K562 (cell line): Measurements from ENCODE around the gene ASPA. TPM values are rescaled to one million over a fixed set of nuclear protein-coding genes. Genes with fewer than 3 reads are reported as not detected.

Experiments
- ATAC-seq: fragments of 200-7000 bp; cut with Tn5 transposase; 3 replicates; pipeline ENCODE4 v1.9.1; 2020; ENCODE audit warnings: moderate library complexity
- BruUV-seq: library from RNA; stranded (reverse); fragments of 400-500 nt; replicated peaks from 2 replicates; lab custom pipeline; 2021; lab: Mats Ljungman, UMichigan
- CTCF ChIA-PET: fragments of 300-600 bp; formaldehyde crosslinking; extraction: SDS; loops from one replicate; lab custom pipeline; 2021; ENCODE audit warnings: low intra/inter-chr PET ratio; lab: Yijun Ruan, JAX
- POLR2A ChIA-PET: fragments of 300-600, 350-650 bp; sonication (Branson Sonifier 250); formaldehyde crosslinking; extraction: SDS; loops from one replicate; lab custom pipeline; 2021; ENCODE audit warnings: antibody characterized with exemption, inconsistent platforms; lab: Yijun Ruan, JAX
- DNase-seq, 4 experiments: peaks; one replicate each; pipeline versions ENCODE4 v3.0.0 to v3.0.0-alpha.2; 2011 to 2018; ENCODE audit warnings: low spot score in 3 of 4, mixed read lengths in 3 of 4; ENCODE audit errors: extremely low read depth in 1 of 4
- FAIRE-seq: peaks from 2 replicates; lab custom pipeline; 2011; peaks lifted over from hg19 to GRCh38; lab: Jason Lieb, UNC
- H2AFZ ChIP-seq: 2 replicates; pipeline ENCODE4 v1.6.0; 2011; ENCODE audit warnings: low read depth, low read length, control low read depth, inconsistent platforms
- H3K27ac ChIP-seq: fragments of 200-600 bp; 3 replicates; pipeline ENCODE4 v1.8.0; 2011; ENCODE audit warnings: low read depth, mild to moderate bottlenecking, control low read depth, inconsistent platforms, low read length, moderate library complexity, mixed read lengths; ENCODE audit errors: extremely low read depth
- H3K27me3 ChIP-seq, 2 experiments: fragments of 300-600 bp in 1 of 2; 2 replicates in 1 of 2; 3 replicates in 1 of 2; pipeline versions ENCODE4 v1.6.0 to v1.8.0; 2011; ENCODE audit warnings: inconsistent platforms in 2 of 2, low read length in 2 of 2, mild to moderate bottlenecking in 1 of 2, mixed read lengths in 1 of 2, moderate library complexity in 1 of 2; ENCODE audit not compliant: control insufficient read depth in 2 of 2, insufficient read depth in 2 of 2
- H3K36me3 ChIP-seq: fragments of 300-600 bp; 3 replicates; pipeline ENCODE4 v1.8.0; 2011; ENCODE audit warnings: mild to moderate bottlenecking, low read length, inconsistent platforms; ENCODE audit not compliant: control insufficient read depth, insufficient read depth
- H3K4me1 ChIP-seq, 2 experiments: fragments of 200-600 bp in 1 of 2; replicated peaks in 1 of 2; 2 replicates in 1 of 2; 3 replicates in 1 of 2; pipeline versions ENCODE4 v1.5.1 to v1.8.0; 2011; ENCODE audit warnings: inconsistent platforms in 2 of 2, low read length in 2 of 2, mild to moderate bottlenecking in 1 of 2, mixed read lengths in 1 of 2, moderate library complexity in 1 of 2; ENCODE audit not compliant: control insufficient read depth in 2 of 2, insufficient read depth in 2 of 2
- H3K4me2 ChIP-seq: 2 replicates; pipeline ENCODE4 v1.6.1; 2011; ENCODE audit warnings: low read length, control low read depth, inconsistent platforms, mixed read lengths; ENCODE audit not compliant: insufficient read depth
- H3K4me3 ChIP-seq: fragments of 200-600 bp; sonication (generic), shearing (Covaris generic); 2 replicates; pipeline ENCODE4 v1.5.1; 2016; ENCODE audit warnings: control low read depth, inconsistent platforms
- H3K79me2 ChIP-seq: fragments of 200-600 bp; 3 replicates; pipeline ENCODE4 v1.8.0; 2011; ENCODE audit warnings: low read length, inconsistent platforms; ENCODE audit not compliant: control insufficient read depth, insufficient read depth
- H3K9ac ChIP-seq, 2 experiments: 2 replicates each; pipeline versions ENCODE4 v1.6.0 to v1.6.1; 2011; ENCODE audit warnings: low read depth in 2 of 2, low read length in 2 of 2, control low read depth in 1 of 2, inconsistent platforms in 1 of 2, mild to moderate bottlenecking in 1 of 2, mixed read lengths in 1 of 2; ENCODE audit not compliant: insufficient read depth in 1 of 2
- H3K9me1 ChIP-seq: one replicate; pipeline ENCODE4 v1.6.0; 2011; ENCODE audit warnings: inconsistent platforms, mild to moderate bottlenecking, low read length, moderate library complexity; ENCODE audit not compliant: control insufficient read depth, insufficient read depth
- H3K9me3 ChIP-seq: replicated peaks from 2 replicates; pipeline ENCODE4 v1.5.1; 2011; ENCODE audit warnings: low read depth, low read length, inconsistent platforms; ENCODE audit not compliant: control insufficient read depth, insufficient read depth
- H4K20me1 ChIP-seq: replicated peaks from 2 replicates; pipeline ENCODE4 v1.6.1; 2011; ENCODE audit warnings: low read length, inconsistent platforms, mixed read lengths; ENCODE audit not compliant: control insufficient read depth, insufficient read depth
- CHD7 ChIP-seq: fragments of 200-600 bp; sonication (generic); IDR thresholded peaks from one replicate; pipeline ENCODE4 v1.6.1; 2012; ENCODE audit warnings: mild to moderate bottlenecking, low read depth, low read length, inconsistent platforms
- E2F1 ChIP-seq: sonication (generic); formaldehyde crosslinking; IDR thresholded peaks from 2 replicates; pipeline ENCODE4 v1.8.1; 2023; ENCODE audit warnings: mild to moderate bottlenecking, missing genetic modification reagents, moderate library complexity
- FOS ChIP-seq: IDR thresholded peaks from 3 replicates; pipeline ENCODE4 v1.6.1; 2011; ENCODE audit not compliant: insufficient read length; ENCODE audit errors: extremely low read depth
- FOXJ3 ChIP-seq: sonication (generic); formaldehyde crosslinking; IDR thresholded peaks from 2 replicates; pipeline ENCODE4 v1.4.0; 2020; ENCODE audit warnings: mild to moderate bottlenecking, missing genetic modification reagents
- HDGF ChIP-seq: fragments of 450-650 bp; IDR thresholded peaks from 2 replicates; pipeline ENCODE4 v1.6.1; 2016
- TOE1 ChIP-seq, 2 experiments: fragments of 450-650 bp in 1 of 2; sonication (generic) in 1 of 2; formaldehyde crosslinking in 1 of 2; IDR thresholded peaks; 2 replicates each; pipeline versions ENCODE4 v1.7.1 to v1.8.0; 2016 to 2022; ENCODE audit warnings: borderline replicate concordance in 2 of 2, mild to moderate bottlenecking in 2 of 2, antibody characterized with exemption in 1 of 2, inconsistent platforms in 1 of 2, low read depth in 1 of 2, missing genetic modification reagents in 1 of 2, moderate library complexity in 1 of 2
- TSC22D4 ChIP-seq: fragments of 450-650 bp; IDR thresholded peaks from 2 replicates; pipeline ENCODE4 v1.6.1; 2016; ENCODE audit warnings: missing genetic modification characterization, missing biosample characterization, control low read depth
- ZNF133 ChIP-seq: fragments of 250-450 bp; sonication (Bioruptor Pico); IDR thresholded peaks from 2 replicates; pipeline ENCODE4 v1.4.0; 2020; ENCODE audit warnings: mild to moderate bottlenecking
- ZNF347 ChIP-seq: fragments of 450-650 bp; formaldehyde crosslinking; IDR thresholded peaks from 2 replicates; pipeline ENCODE4 v1.4.0; 2020; ENCODE audit warnings: low read depth, mild to moderate bottlenecking, moderate library complexity
- WGBS: fragments of 100-300 bp; shearing (Covaris generic); methylation state at CpG from one replicate; pipeline ENCODE4 v1.1.6; 2016; ENCODE audit warnings: low coverage, mixed read lengths; ENCODE audit not compliant: insufficient coverage; ENCODE audit errors: missing lambda C conversion rate; 5-methylcytosine and 5-hydroxymethylcytosine counted together
- in situ Hi-C: fragments of 300-500 bp; cut with MboI; formaldehyde crosslinking; loops from 4 replicates; pipeline ENCODE4 v1.15.0; 2018; ENCODE audit warnings: inconsistent platforms, mixed read lengths
- intact Hi-C: fragments of 100-400 bp; cut with micrococcal nuclease; formaldehyde crosslinking; loops from 2 replicates; pipeline ENCODE4 v1.14.2; 2022
- polyA plus RNA-seq, 8 experiments: library from polyadenylated mRNA; depleted of rRNA in 4 of 8; stranded (reverse) in 5 of 8; unstranded in 3 of 8; fragments of >200 nt; fragmentation: Nextera tagmentation in 2 of 8; fragmentation: Illumina TruSeq in 1 of 8; extraction: Ambion mirVana in 2 of 8; extraction: Trizol in 1 of 8; gene quantifications; 2 replicates each; pipeline versions ENCODE4 v1.2.1 to v1.2.3, GENCODE V29; 2011 to 2014; ENCODE audit warnings: inconsistent platforms in 1 of 8, missing spikeins in 1 of 8
- total RNA-seq, 7 experiments: library from RNA; depleted of rRNA in 6 of 7; stranded (reverse); fragments of >200 nt in 6 of 7; fragmentation: Illumina TruSeq in 2 of 7; extraction: Trizol in 2 of 7; gene quantifications; 2 replicates each; pipeline versions ENCODE4 v1.2.1 to v1.2.3, GENCODE V29; 2011 to 2021; ENCODE audit warnings: low replicate concordance in 1 of 7

Gene ASPA
- total and polyA plus RNA-seq, 9 of the 15 experiments (the other 6 are each of a cell fraction or from before 2014, with no cell fraction given): not detected

- no peaks in the 10 kb centered on the region for H3K9me3 ChIP-seq
- no peaks in the 10 kb centered on the region for H3K36me3 ChIP-seq
- intact Hi-C loops: no loop called here
- H3K9ac ChIP-seq: no peak overlapping the region
- ATAC-seq (no peak), DNase-seq (no peak), FAIRE-seq (no peak)
- in situ Hi-C loops: no loop called here
- H2AFZ ChIP-seq: no peak overlapping the region
- H3K27me3 ChIP-seq: peaks cover 12 to 17% of the 10 kb centered on the region in 2 experiments; a peak in 3 of 5 replicates
- CTCF ChIA-PET: no interaction called here
- no peaks in the 10 kb centered on the region for H3K9me1 ChIP-seq
- no peaks in the 10 kb centered on the region for H4K20me1 ChIP-seq
- no peaks in the 10 kb centered on the region for H3K79me2 ChIP-seq
- H3K4me3 ChIP-seq: no peak overlapping the region
- no peak overlapping the region for H3K4me2 ChIP-seq
- H3K4me1 ChIP-seq: no peaks in the 10 kb centered on the region; a peak in 1 of 5 replicates
- no peak overlapping the region for H3K27ac ChIP-seq
- BruUV-seq: no TSS peak
- POLR2A ChIA-PET: no interaction called here
- WGBS: 0% methylated on average over 4 of the region's 4 CpGs
- TF ChIP-seq TSC22D4 (tag): no peak
- TF ChIP-seq TOE1 (IDR thresholded peaks at IDR 0.05; ENCODE audit: borderline replicate concordance): no peak
- TF ChIP-seq TOE1 (CRISPR knock-in tag; IDR thresholded peaks at IDR 0.05; ENCODE audit: borderline replicate concordance, low read depth): no peak
- TF ChIP-seq FOXJ3: no peak
- no peak for TF ChIP-seq HDGF
- TF ChIP-seq CHD7: no peak
- no peak for TF ChIP-seq ZNF133
- no peak for TF ChIP-seq E2F1 (CRISPR knock-in tag)
- no peak for TF ChIP-seq FOS
- no peak for TF ChIP-seq ZNF347
These were observed 529 bp upstream of the ASPA start for GRCh38 chr17:3475251-3475685.
